ENCODE results near the gene GTF3C1. TPM values are rescaled to one million over a fixed set of nuclear protein-coding genes. Genes with fewer than 3 reads are reported as not detected.

The GTF3C1 gene
- total RNA-seq, 1 donor from 2014 or later: 73.2 TPM

- DNase-seq (ENCODE audit: low read depth, low spot score): no peak
These were observed 121.5 kb downstream of the GTF3C1 start for GRCh38 chr16:27428026-27428785.

DNA sequence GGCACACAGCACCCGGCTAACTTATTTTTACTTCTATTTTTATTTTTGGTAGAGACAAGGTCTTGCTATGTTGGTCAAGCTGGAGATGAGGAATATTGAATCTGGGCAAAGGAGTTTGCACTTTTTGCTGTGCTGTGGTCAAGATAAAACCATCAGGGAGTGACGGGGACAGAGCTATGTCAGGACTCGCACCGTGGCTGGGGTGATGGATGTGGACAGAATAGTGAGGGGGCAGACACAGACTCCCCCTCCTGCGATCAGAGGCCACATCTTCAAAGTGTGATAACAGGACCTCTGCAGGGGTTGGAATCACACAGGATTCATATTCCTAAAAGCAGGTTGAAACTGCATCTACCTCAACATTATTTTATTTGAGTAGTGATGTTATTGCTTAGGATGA, 122.2 kb downstream of the GTF3C1 start:
- DNase-seq (ENCODE audit: low read depth, low spot score): no peak

DNA sequence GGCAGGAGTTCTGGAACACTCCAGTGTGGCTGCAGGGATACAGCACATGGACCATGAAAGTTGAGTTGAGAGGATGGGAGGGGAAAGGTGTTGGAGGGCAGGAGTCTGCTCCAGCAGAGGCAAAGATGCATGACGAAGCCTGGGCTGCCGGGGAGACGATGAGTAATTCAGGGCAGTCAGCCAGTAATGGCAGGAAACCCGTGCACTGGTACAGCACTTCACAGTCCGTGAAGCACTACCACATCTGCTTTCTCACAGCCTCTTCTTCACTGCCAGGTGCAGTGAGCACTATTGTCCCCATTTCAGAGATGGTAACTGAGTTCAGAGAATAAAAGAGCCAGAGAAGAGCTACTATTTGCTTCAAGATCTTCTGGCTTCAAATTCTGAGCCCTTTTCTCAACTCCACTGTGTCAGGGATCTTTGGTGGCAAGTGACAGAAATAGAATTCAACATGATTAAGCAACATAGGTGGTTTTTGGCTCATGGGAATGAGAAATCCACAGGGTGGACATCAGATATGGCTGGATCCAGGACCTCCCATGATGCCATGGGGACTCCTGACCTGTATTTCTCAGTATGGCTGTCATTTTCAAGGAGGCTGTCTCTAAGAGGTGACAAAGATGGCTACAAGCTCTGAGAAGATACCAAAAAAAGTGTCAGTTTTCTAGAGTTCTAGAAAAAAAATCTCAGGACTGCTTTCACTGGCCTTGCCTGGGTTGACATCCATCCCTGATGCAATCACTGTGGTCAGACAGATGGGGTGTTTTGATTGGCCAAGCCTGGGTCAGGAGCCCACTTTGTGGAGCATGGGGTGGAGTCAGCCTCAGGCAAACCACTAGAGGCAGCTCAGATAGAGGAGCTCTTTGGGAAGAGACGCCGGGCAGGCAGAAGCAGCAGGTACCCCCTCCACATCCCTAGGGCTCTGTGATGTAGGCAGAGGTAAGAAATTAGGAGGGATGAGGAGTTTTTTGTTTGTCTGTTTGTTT, 123.0 kb downstream of the GTF3C1 start:
- no peak for DNase-seq (ENCODE audit: low read depth, low spot score)

DNA sequence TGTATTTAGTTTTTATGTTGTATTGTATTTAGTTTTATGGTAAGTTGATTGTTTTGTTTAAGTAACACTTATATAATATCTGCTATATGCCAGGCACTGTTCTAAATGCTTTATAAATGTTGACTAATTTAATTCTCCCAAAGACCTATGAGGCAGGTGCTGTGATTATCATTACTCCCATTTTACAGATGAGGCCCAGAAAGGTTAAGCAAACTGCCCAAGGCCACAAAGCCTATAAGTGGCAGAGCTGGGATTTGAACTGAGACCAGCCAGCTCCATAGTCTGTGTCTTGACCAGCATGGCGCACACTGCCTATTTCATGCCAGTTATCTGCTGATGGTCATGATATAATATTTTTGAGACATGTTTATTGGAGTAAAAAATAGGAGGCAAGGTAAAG, 123.8 kb downstream of the GTF3C1 start:
- DNase-seq (ENCODE audit: low read depth, low spot score): no peak

DNA sequence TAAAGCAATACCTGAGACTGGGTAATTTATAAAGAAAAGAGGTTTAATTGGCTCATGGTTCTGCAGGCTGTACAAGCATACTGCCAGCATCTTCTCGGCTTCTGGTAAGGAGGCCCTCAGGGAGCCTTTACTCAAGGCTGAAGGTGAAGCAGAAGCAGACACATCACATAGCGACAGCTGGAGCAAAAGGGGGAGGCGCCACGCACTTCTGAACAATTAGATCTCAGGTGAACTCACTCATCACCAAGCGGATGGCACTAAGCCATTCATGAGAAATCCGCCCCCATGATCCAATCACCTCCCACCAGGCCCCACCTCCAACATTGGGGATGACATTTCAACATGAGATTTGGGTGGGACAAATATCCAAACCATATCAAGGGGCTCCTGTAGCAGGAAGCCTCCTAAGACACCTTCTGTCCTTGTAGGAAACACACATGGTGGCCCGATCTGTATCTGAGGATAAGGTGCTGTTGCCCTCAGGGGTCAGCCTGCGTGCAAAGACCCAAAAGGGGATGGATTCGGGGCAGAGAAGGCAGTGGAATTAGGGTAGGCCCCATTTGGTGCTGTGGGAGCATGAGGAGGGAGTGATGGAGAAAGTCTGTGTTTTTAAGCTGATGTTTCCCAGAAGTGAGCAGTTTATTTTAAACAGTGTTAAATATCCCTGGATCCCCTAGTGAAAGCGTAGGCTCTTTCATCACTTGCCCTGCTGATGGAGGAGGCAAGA, 124.8 kb downstream of the GTF3C1 start:
- no peak for DNase-seq (ENCODE audit: low read depth, low spot score)

DNA sequence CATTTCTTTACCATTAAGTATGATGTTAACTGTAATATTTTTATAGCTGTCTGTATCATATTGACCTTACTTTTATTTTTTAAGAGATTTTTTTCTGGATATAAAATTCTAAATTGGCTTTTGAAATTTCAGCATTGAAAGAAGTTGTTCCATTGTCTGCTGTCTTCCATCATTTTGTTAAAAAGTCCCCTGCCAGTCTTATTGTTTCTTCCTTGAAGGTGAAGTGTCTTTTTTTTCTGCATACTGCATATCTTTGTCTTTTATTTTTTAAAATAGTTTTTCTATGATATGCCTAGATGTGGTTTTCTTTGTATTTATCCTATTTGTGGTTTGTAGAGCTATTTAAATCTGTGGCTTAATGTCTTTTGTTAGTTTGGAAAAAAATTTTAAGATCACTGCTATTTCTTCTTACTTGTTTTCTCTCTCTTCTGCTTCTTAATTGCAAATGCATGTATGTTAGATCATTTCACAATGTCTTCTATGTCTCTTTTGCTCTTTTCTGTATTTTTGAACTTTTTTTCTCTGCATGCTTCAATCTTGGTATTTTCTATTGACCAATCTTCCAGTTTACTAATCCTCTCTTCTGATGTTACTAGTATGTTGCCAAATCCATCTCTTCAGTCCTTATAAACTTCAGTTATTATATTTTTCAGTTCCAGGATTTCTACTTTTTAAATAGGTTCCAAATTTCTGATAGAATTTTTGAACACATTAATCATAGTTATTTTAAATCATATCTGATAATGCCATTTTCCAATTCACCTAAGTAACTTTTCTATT, 127.6 kb downstream of the GTF3C1 start:
- no peak for DNase-seq (ENCODE audit: low read depth, low spot score)

DNA sequence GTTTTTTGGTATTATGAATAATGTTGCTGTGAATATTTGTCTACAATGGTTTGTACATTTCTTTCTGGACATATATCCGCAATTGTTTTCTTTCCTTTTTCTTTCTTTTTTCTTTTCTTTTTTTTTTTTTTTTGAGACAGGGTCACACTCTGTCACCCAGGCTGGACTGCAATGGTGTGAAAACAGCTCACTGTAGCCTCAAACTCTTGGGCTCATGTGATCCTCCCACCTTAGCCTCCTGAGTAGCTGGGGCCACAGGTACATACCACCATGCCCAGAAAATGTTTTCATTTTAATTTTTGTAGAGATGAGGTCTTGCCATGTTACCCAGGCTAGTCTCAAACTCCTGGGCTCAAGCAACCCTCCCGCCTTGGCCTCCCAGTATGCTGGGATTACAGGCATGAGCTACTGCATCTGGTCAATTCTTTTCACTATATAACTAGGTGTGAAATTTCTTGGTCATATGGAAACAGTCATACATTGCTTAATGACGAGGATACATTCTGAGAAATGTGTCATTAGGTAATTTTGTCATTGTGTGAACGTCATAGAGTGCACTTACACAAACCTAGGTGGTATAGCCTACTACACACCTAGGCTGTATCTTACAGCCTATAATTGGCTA, 132.6 kb downstream of the GTF3C1 start:
- no peak for DNase-seq (ENCODE audit: low read depth, low spot score)

GRCh38 chr16:27414788-27415431, 134.8 kb downstream of the GTF3C1 start:
- DNase-seq (ENCODE audit: low read depth, low spot score): no peak

- no peak for DNase-seq (ENCODE audit: low read depth, low spot score)
These were observed 135.8 kb downstream of the GTF3C1 start for GRCh38 chr16:27413956-27414355.

- DNase-seq (ENCODE audit: low read depth, low spot score): no peak
These were observed 139.0 kb downstream of the GTF3C1 start for GRCh38 chr16:27410761-27411160.

Other genes starting within 250 kb of the GTF3C1 start
- gene IL4R, start 235.9 kb downstream of the GTF3C1 start, total RNA-seq: 33.2 and 52.3 TPM in 2 replicates
- 0.04 and 0.07 TPM in 2 replicates for gene IL21R, start 147.7 kb downstream of the GTF3C1 start, total RNA-seq
- 17.3 and 25.3 TPM in 2 replicates for gene KATNIP, start 231 bp upstream of the GTF3C1 start, total RNA-seq